SU-DHL-6 (cell line): Measurements from ENCODE around the gene ADAM17.

Experiments used
- EZH2phosphoT487 ChIP-seq: fragments of 200-600 bp; sonication (generic), shearing (Covaris generic); conservative IDR thresholded peaks from 2 replicates; pipeline ENCODE4 v1.6.1; 2018; ENCODE audit warnings: mild to moderate bottlenecking, antibody characterized with exemption, low read length, moderate library complexity, mixed read lengths
- TF ChIP-seq, protein P1 (sequence below): fragments of 200-600 bp; sonication (generic); IDR thresholded peaks from one replicate; pipeline ENCODE4 v1.5.1; 2017; ENCODE audit warnings: antibody characterized with exemption, mild to moderate bottlenecking, low read length, moderate library complexity; ENCODE audit not compliant: insufficient read depth, poor library complexity, severe bottlenecking

DNA sequence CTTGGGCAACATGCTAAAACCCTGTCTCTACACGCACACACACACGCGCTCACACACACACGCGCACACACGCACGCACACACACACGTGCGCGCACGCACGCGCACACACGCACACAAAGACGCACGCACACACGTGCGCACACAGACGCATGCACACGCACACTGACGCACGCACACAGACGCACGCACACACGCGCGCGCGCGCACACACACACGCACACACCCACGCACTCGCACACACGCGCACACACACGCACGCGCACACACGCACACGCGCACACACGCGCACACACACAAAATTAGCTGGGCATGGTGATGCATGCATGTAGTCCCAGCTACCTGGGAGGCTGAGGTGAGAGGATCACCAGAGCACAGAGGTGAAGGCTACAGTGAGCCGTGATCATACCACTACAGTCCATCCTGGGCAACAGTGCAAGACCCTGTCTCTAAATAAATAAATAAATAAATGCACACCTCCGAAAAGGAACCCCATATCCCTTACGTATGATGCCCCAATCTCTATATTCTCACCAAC, 89.4 kb downstream of the ADAM17 start:
- TF ChIP-seq EZH2phosphoT487, result no peak
- TF ChIP-seq, protein P1, sequence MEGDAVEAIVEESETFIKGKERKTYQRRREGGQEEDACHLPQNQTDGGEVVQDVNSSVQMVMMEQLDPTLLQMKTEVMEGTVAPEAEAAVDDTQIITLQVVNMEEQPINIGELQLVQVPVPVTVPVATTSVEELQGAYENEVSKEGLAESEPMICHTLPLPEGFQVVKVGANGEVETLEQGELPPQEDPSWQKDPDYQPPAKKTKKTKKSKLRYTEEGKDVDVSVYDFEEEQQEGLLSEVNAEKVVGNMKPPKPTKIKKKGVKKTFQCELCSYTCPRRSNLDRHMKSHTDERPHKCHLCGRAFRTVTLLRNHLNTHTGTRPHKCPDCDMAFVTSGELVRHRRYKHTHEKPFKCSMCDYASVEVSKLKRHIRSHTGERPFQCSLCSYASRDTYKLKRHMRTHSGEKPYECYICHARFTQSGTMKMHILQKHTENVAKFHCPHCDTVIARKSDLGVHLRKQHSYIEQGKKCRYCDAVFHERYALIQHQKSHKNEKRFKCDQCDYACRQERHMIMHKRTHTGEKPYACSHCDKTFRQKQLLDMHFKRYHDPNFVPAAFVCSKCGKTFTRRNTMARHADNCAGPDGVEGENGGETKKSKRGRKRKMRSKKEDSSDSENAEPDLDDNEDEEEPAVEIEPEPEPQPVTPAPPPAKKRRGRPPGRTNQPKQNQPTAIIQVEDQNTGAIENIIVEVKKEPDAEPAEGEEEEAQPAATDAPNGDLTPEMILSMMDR, result no peak
